Type B pancreatic cell (in vitro differentiated cells): ENCODE results near the gene LCE3D. TPM values are rescaled to one million over a fixed set of nuclear protein-coding genes. Genes with fewer than 3 reads are reported as not detected.

Experiments used
- DNase-seq: peaks from one replicate; pipeline ENCODE4 v3.0.0; 2021; ENCODE audit warnings: mixed read lengths; ENCODE audit not compliant: unreplicated experiment; ENCODE audit errors: extremely low spot score
- H3K27ac Mint-ChIP-seq: 2 replicates; pipeline ENCODE4 v1.8.0; 2021; ENCODE audit warnings: mild to moderate bottlenecking, mixed read lengths
- H3K27me3 Mint-ChIP-seq: 2 replicates; pipeline ENCODE4 v1.8.0; 2021; ENCODE audit warnings: mixed read lengths
- H3K36me3 Mint-ChIP-seq: 2 replicates; pipeline ENCODE4 v1.8.0; 2021; ENCODE audit warnings: mixed read lengths
- H3K4me1 Mint-ChIP-seq: one replicate; pipeline ENCODE4 v1.8.0; 2021; ENCODE audit warnings: mixed read lengths; ENCODE audit not compliant: unreplicated experiment
- H3K4me3 Mint-ChIP-seq: 2 replicates; pipeline ENCODE4 v1.8.0; 2021; ENCODE audit warnings: mild to moderate bottlenecking, mixed read lengths
- H3K9me3 Mint-ChIP-seq: 2 replicates; pipeline ENCODE4 v1.8.0; 2021; ENCODE audit warnings: mixed read lengths
- CTCF ChIP-seq: fragments of 200-600 bp; sonication (generic); conservative IDR thresholded peaks from 2 replicates; pipeline ENCODE4 v1.5.0; 2021; ENCODE audit warnings: antibody characterized with exemption, mild to moderate bottlenecking
- long read RNA-seq: library from polyadenylated mRNA; unstranded; transcript quantifications from one replicate; pipeline ENCODE4 v2.0.0, GENCODE V29; 2020
- total RNA-seq: library from RNA; stranded (reverse); gene quantifications from 2 replicates; pipeline ENCODE4 v1.2.1, GENCODE V29; 2021; ENCODE audit warnings: low replicate concordance

Gene LCE3D
- not detected in 2 replicates for total RNA-seq
- long read RNA-seq = 0 reads

GRCh38 chr1:152580433-152580832 is at the start of gene LCE3D:
Gene LCE3D, minus strand, starts transcription at chr1:152580516. Its CDS starts 580 bp downstream, at chr1:152579936.
- H3K9me3 Mint-ChIP-seq = no peaks in the 10 kb centered on the region
- H3K27ac Mint-ChIP-seq = no peak within 1 kb of the TSS
- H3K4me3 Mint-ChIP-seq = no peak within 1 kb of the TSS
- no peaks in the 10 kb centered on the region for H3K4me1 Mint-ChIP-seq
- H3K36me3 Mint-ChIP-seq = no peaks in the 10 kb centered on the region
- no peak for TF ChIP-seq CTCF
- H3K27me3 Mint-ChIP-seq = no peaks in the 10 kb centered on the region
- no peak for DNase-seq

GRCh38 chr1:152626744-152627143 is 46.4 kb upstream of the LCE3D start:
- Mint-ChIP-seq H3K27ac (no peak overlapping the region), H3K9me3 (peaks cover 15% of the 10 kb centered on the region), H3K27me3 (no peaks in the 10 kb centered on the region), H3K36me3 (no peaks in the 10 kb centered on the region), H3K4me1 (no peaks in the 10 kb centered on the region), H3K4me3 (no peak overlapping the region)
- DNase-seq = no peak
- no peak for TF ChIP-seq CTCF

- no peak for TF ChIP-seq CTCF
- no peaks in the 10 kb centered on the region for H3K36me3 Mint-ChIP-seq
Observed at GRCh38 chr1:152623203-152623844, 43.0 kb upstream of the LCE3D start.

GRCh38 chr1:152622803-152623202 is 42.5 kb upstream of the LCE3D start, which contains the start of gene LCE3A:
Gene LCE3A, minus strand, starts transcription at chr1:152623103. Its CDS starts 0 bp downstream, at chr1:152623103.
- Mint-ChIP-seq H3K27me3 (no peaks in the 10 kb centered on the region), H3K36me3 (no peaks in the 10 kb centered on the region), H3K4me3 (no peak within 1 kb of the TSS), H3K9me3 (peaks cover 13% of the 10 kb centered on the region), H3K4me1 (no peaks in the 10 kb centered on the region), H3K27ac (no peak within 1 kb of the TSS)
- DNase-seq = no peak
- no peak for TF ChIP-seq CTCF

More at GRCh38 chr1:152623203-152623844, 43.0 kb upstream of the LCE3D start:
- no peak for DNase-seq
- Mint-ChIP-seq H3K4me1 (no peaks in the 10 kb centered on the region), H3K9me3 (peaks cover 12% of the 10 kb centered on the region), H3K27ac (no peak overlapping the region), H3K27me3 (no peaks in the 10 kb centered on the region), H3K4me3 (no peak overlapping the region)

- H3K9me3 Mint-ChIP-seq = peaks cover 13% of the 10 kb centered on the region
- no peak for TF ChIP-seq CTCF
- no peak overlapping the region for H3K27ac Mint-ChIP-seq
- DNase-seq = no peak
- H3K27me3 Mint-ChIP-seq = no peaks in the 10 kb centered on the region
- H3K4me1 Mint-ChIP-seq = no peaks in the 10 kb centered on the region
- no peak overlapping the region for H3K4me3 Mint-ChIP-seq
- H3K36me3 Mint-ChIP-seq = no peaks in the 10 kb centered on the region
Observed at GRCh38 chr1:152621993-152622392, 41.7 kb upstream of the LCE3D start.
